SK-N-SH treated with all-trans-retinoic acid at 6 μM for 48 hours (cell line): Measurements from ENCODE around the gene SERPINB5.

ENCODE experiments used
- ARNTL ChIP-seq: fragments of 450-650 bp; formaldehyde crosslinking; IDR thresholded peaks from 2 replicates; pipeline ENCODE4 v1.5.0; 2020; ENCODE audit warnings: low read depth, mild to moderate bottlenecking, moderate library complexity, borderline replicate concordance
- BACH2 ChIP-seq: fragments of 250-450 bp; sonication (Bioruptor Pico); IDR thresholded peaks from 2 replicates; pipeline ENCODE4 v1.9.0; 2021; ENCODE audit warnings: mild to moderate bottlenecking, borderline replicate concordance
- CSDC2 ChIP-seq: fragments of 250-450 bp; sonication (Bioruptor Pico); IDR thresholded peaks from 2 replicates; pipeline ENCODE4 v1.5.0; 2020; ENCODE audit warnings: mild to moderate bottlenecking, moderate library complexity
- GLIS3 ChIP-seq: fragments of 250-450 bp; sonication (Bioruptor Pico); IDR thresholded peaks from 2 replicates; pipeline ENCODE4 v1.5.0; 2020; ENCODE audit warnings: mild to moderate bottlenecking, moderate library complexity
- OSR1 ChIP-seq: fragments of 250-450 bp; sonication (Bioruptor Pico); IDR thresholded peaks from 2 replicates; pipeline ENCODE4 v1.8.0; 2022; ENCODE audit warnings: moderate library complexity, mild to moderate bottlenecking, inconsistent platforms
- RARB ChIP-seq: fragments of 250-450 bp; sonication (Bioruptor Pico); IDR thresholded peaks from 2 replicates; pipeline ENCODE4 v1.8.0; 2021; ENCODE audit warnings: mild to moderate bottlenecking, moderate library complexity
- TOX ChIP-seq: fragments of 250-450 bp; sonication (Bioruptor Pico); IDR thresholded peaks from 2 replicates; pipeline ENCODE4 v1.8.0; 2021; ENCODE audit warnings: mild to moderate bottlenecking, moderate library complexity, borderline replicate concordance
- ZFP3 ChIP-seq: fragments of 250-450 bp; sonication (Bioruptor Pico); IDR thresholded peaks from 2 replicates; pipeline ENCODE4 v1.5.0; 2020; ENCODE audit warnings: mild to moderate bottlenecking, moderate library complexity
- TF ChIP-seq, protein P1 (sequence below): fragments of 250-450 bp; sonication (Bioruptor Pico); IDR thresholded peaks from 2 replicates; pipeline ENCODE4 v1.5.1; 2021; ENCODE audit warnings: mild to moderate bottlenecking, moderate library complexity
- TF ChIP-seq, protein P2 (sequence below): fragments of 250-450 bp; sonication (Bioruptor Pico); IDR thresholded peaks from 2 replicates; pipeline ENCODE4 v1.5.1; 2020; ENCODE audit warnings: low read depth, mild to moderate bottlenecking, moderate library complexity
- TF ChIP-seq, protein P3 (sequence below): fragments of 250-450 bp; sonication (Bioruptor Pico); IDR thresholded peaks from 2 replicates; pipeline ENCODE4 v1.8.0; 2020; ENCODE audit warnings: mild to moderate bottlenecking, moderate library complexity, borderline replicate concordance
- TF ChIP-seq, protein P4 (sequence below): fragments of 250-450 bp; sonication (Bioruptor Pico); IDR thresholded peaks from 2 replicates; pipeline ENCODE4 v1.8.0; 2021; ENCODE audit warnings: low read depth, mild to moderate bottlenecking, moderate library complexity, borderline replicate concordance

DNA sequence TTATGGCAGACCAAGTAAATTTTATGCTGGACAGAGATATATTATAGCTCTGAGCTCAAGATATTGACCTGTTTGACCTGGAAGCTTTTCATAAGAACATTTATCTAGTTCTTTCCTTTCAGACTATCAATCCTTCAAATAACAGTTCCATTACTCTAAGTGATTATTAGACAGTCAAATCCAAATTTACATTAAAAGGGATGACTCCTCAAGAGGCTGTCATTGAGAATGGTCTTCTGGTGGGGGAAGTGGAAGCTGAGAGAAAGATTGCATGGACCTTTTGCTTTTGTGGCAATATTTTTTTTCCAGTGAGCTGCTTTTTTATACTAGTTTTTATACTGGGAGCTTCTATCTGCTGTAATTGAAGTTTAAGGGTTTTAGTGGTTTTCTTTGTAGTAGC lies 50.5 kb downstream of the SERPINB5 start:
- TF ChIP-seq, protein P1, sequence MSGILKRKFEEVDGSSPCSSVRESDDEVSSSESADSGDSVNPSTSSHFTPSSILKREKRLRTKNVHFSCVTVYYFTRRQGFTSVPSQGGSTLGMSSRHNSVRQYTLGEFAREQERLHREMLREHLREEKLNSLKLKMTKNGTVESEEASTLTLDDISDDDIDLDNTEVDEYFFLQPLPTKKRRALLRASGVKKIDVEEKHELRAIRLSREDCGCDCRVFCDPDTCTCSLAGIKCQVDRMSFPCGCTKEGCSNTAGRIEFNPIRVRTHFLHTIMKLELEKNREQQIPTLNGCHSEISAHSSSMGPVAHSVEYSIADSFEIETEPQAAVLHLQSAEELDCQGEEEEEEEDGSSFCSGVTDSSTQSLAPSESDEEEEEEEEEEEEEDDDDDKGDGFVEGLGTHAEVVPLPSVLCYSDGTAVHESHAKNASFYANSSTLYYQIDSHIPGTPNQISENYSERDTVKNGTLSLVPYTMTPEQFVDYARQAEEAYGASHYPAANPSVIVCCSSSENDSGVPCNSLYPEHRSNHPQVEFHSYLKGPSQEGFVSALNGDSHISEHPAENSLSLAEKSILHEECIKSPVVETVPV (CRISPR knock-in tag), result no peak
- TF ChIP-seq, protein P2, sequence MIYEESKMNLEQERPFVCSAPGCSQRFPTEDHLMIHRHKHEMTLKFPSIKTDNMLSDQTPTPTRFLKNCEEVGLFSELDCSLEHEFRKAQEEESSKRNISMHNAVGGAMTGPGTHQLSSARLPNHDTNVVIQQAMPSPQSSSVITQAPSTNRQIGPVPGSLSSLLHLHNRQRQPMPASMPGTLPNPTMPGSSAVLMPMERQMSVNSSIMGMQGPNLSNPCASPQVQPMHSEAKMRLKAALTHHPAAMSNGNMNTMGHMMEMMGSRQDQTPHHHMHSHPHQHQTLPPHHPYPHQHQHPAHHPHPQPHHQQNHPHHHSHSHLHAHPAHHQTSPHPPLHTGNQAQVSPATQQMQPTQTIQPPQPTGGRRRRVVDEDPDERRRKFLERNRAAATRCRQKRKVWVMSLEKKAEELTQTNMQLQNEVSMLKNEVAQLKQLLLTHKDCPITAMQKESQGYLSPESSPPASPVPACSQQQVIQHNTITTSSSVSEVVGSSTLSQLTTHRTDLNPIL (CRISPR knock-in tag), result no peak
- no peak for TF ChIP-seq TOX (CRISPR knock-in tag)
- TF ChIP-seq GLIS3 (CRISPR knock-in tag), result no peak
- TF ChIP-seq, protein P3, sequence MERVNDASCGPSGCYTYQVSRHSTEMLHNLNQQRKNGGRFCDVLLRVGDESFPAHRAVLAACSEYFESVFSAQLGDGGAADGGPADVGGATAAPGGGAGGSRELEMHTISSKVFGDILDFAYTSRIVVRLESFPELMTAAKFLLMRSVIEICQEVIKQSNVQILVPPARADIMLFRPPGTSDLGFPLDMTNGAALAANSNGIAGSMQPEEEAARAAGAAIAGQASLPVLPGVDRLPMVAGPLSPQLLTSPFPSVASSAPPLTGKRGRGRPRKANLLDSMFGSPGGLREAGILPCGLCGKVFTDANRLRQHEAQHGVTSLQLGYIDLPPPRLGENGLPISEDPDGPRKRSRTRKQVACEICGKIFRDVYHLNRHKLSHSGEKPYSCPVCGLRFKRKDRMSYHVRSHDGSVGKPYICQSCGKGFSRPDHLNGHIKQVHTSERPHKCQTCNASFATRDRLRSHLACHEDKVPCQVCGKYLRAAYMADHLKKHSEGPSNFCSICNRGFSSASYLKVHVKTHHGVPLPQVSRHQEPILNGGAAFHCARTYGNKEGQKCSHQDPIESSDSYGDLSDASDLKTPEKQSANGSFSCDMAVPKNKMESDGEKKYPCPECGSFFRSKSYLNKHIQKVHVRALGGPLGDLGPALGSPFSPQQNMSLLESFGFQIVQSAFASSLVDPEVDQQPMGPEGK (CRISPR knock-in tag), result no peak
- TF ChIP-seq BACH2 (CRISPR knock-in tag), result no peak
- TF ChIP-seq CSDC2 (CRISPR knock-in tag), result no peak
- no peak for TF ChIP-seq OSR1 (CRISPR knock-in tag)
- TF ChIP-seq ZFP3 (CRISPR knock-in tag), result no peak
- TF ChIP-seq, protein P4, sequence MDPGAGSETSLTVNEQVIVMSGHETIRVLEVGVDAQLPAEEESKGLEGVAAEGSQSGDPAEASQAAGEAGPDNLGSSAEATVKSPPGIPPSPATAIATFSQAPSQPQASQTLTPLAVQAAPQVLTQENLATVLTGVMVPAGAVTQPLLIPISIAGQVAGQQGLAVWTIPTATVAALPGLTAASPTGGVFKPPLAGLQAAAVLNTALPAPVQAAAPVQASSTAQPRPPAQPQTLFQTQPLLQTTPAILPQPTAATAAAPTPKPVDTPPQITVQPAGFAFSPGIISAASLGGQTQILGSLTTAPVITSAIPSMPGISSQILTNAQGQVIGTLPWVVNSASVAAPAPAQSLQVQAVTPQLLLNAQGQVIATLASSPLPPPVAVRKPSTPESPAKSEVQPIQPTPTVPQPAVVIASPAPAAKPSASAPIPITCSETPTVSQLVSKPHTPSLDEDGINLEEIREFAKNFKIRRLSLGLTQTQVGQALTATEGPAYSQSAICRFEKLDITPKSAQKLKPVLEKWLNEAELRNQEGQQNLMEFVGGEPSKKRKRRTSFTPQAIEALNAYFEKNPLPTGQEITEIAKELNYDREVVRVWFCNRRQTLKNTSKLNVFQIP (CRISPR knock-in tag), result no peak
- TF ChIP-seq RARB (CRISPR knock-in tag), result no peak
- TF ChIP-seq ARNTL, result no peak
